HG02884 (cell line): ENCODE data around the gene ACADM.
"Not testable (repeated sequence)": the region's sequence is repeated elsewhere in the genome, so short reads cannot be mapped to it uniquely, and the experiment has no call there.

Experiments
- ATAC-seq: cut with Tn5 transposase; IDR thresholded peaks from one replicate; pipeline ENCODE4 v1.9.1; 2021; ENCODE audit warnings: mild to moderate bottlenecking, moderate library complexity; ENCODE audit not compliant: unreplicated experiment

Gene ACADM

GRCh38 chr1:75791022-75791421, 66.5 kb downstream of the ACADM start:
- no peak for ATAC-seq

DNA sequence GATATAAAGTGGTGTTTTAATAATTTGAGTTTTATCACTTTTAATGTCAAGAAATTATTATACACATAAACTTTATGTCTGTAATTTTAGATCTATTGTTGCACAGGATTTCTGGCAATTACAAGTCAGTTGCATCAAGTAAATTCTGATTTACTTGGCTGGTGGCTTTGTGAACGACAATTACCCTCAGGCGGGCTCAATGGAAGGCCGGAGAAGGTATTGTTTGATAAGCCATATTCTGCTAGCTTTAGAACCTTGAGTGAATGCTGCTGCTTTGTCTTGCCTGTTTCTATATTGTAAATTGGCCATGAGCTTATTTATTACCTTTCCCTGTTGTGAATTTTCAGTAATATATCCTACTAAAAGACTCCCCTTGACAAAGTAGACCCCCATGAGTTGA, 67.6 kb downstream of the ACADM start:
- ATAC-seq = no peak

DNA sequence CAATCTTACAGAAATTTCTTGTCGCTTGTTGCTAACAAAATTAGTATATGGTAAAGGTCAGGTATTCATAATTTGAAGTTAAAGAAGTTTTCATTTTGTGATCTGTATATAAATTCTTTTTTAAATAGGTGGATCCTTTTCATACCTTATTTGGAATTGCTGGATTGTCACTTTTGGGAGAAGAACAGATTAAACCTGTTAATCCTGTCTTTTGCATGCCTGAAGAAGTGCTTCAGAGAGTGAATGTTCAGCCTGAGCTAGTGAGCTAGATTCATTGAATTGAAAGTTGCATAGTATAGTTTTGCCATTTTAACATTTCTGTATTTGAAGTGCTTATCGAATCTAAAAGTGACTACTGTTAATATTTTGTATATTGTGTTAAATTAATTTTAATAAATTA, 69.9 kb downstream of the ACADM start:
- ATAC-seq = no peak

DNA sequence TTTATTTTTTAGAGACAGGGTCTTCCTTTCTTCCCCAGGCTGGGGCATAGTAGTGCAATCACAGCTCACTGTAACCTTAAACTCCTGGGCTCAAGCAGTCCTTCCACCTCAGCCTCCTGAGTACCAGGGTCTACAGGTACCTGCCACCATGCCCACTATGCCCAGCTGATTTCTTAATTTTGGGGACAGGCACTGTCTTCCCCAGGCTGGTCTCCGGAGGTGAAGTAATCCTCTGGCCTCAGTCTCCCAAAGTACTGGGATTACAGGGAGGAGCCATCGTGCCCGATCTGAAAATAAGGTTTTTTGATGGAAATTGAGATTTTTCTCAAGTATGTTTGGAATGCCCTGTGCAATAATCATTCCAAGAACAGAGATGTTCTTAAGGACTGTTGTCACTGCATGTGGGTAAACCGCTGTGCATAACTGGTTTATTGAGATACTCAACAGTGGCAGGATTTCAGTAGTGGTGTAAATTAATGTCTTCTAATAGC, 71.2 kb downstream of the ACADM start:
- no peak for ATAC-seq

DNA sequence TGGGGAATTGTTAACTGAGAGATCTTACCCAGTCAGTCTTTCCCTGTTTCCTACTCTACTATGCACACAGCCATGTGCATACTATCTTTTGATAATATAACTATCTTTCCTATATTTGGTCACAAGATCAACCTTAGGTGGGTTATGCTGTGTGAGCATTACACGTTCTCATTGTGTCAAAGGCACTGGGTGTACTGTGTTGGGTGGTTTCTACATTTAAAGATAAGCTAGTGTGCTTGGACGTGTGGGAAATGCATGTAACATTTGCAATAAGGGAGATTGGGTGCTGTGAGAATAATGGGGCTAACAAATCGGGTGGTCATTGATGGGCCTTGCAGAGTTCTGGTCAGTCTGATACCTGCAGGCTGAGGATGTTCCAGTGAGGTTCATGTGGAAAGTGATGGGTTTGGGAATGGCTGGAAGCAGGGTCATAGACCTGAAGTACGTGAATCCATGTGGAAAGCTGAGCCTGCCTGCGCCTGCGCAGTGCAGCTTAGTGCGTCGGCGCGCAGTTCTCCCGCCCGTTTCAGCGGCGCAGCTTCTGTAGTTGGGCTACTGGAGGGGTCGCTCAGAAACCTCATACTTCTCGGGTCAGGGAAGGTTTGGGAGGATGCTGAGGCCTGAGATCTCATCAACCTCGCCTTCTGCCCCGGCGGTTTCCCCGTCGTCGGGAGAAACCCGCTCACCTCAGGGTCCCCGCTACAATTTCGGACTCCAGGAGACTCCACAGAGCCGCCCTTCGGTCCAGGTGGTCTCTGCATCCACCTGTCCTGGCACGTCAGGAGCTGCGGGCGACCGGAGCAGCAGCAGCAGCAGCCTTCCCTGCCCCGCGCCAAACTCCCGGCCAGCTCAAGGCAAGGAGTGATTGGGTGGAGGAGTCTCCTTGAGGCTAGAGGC, 72.1 kb downstream of the ACADM start, which contains the start of gene MSH4:
TSS of gene MSH4 (plus strand) at position 507 of the 897 bp plus-strand sequence. CDS start at position 611, 104 bp downstream.
- no peak for ATAC-seq

GRCh38 chr1:75797273-75797588, 72.7 kb downstream of the ACADM start:
- no peak for ATAC-seq

DNA sequence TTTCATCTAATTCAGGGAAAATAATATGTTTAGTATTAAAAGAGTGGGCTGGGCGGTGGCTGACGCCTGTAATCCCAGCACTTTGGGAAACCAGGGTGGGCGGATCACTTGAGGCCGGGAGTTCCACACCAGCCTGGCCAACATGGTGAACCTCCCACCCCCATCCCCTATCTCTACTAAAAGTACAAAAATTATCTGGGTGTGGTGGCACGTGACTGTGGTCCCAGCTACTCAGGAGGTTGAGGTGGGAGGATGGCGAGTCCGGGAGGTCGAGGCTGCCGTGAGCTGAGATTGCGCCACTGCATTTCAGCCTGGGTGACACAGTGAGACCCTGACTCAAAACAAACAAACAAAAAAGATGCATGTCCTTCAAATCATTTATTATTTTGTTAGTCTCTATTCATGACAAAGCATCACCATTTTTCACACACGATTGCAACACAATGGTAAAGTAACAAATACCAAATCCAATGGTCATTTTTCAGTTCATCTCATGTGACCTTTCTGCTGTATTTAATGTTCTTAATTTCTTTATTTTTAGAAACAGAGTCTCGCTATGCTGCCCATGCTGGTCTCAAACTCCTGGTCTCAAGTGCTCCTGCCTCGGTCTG, 73.2 kb downstream of the ACADM start:
- ATAC-seq = no peak

GRCh38 chr1:75801480-75801879, 77.0 kb downstream of the ACADM start:
- ATAC-seq = not testable (repeated sequence)

DNA sequence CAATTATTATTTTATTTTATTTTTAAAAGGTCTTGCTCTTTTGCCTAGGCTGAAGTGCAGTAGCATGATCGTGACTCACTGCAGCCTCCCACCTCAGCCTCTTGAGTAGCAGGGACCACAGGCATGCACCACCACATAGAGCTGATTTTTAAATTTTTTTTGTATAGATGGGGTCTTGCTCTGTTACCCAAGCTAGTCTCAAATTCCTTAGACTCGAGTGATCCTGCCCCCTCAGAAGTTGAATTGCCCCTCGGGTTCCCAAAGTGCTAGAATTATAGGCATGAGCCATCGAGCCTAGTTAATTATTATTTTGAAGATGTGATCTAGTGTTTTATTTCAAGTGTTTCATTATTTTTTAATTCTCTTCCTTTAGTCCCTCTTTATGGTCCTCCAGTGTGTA, 84.4 kb downstream of the ACADM start:
- no peak for ATAC-seq

DNA sequence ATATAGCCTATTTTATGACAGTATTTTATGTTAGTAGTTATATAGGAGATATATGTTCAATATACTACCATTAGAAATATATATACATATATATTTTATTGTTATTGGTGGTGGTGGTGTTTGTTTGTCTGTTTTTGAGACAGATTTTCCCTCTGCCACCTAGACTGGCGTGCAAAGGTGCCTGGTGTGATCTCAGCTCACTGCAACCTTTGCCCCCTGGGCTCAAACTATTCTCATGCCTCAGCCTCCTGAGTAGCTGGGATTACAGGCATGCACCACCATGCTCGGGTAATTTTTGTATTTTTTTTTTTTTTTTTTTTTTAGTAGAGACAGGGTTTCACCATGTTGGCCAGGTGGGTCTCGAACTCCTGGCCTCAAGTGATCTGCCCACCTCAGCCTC, 85.6 kb downstream of the ACADM start:
- ATAC-seq = not testable (repeated sequence)

- ATAC-seq = no peak
Measured at GRCh38 chr1:75811211-75811981, 86.9 kb downstream of the ACADM start.

DNA sequence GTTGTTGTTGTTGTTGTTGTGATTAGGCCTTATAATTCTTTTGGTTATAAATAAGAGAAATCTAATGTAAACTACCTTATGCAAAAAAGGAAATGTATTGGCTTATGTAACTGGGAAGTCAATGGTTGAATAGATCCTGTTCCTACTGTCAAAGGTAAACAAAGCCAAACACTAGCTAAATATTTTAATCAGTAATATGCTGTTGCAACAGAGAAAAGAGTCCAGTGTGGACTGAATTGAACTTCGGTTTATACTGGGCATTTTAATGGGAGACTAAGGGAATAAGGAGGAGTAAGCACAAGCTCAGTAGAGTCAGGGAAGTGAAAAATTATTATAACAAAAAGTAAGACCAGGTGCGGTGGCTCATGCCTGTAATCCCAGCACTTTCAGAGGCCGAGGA, 87.6 kb downstream of the ACADM start:
- no peak for ATAC-seq
